ENCODE data around the gene ANTXRL.

- TF ChIP-seq CTCF (IDR thresholded peaks at IDR 0.05) (no peak), POLR2A (IDR thresholded peaks at IDR 0.05) (no peak)
Observed at GRCh38 chr10:46305986-46306385, 19.2 kb downstream of the ANTXRL start.

Measured in uterus (tissue), 2 donors.